Measurements from ENCODE around the gene GLIPR1.

GRCh38 chr12:75529316-75529715, 48.8 kb downstream of the GLIPR1 start:
- TF ChIP-seq POLR2AphosphoS5 (IDR thresholded peaks at IDR 0.05; ENCODE audit: borderline replicate concordance, low read depth, low read length) (no peak), EZH2 (IDR thresholded peaks at IDR 0.05) (no peak), FOXP2 (optimal IDR thresholded peaks at IDR 0.05; ENCODE audit: control extremely low read depth, extremely low read length, insufficient read depth) (no peak)
